Activated CD4-positive, CD25-positive, alpha-beta regulatory T cell treated with anti-CD3 and anti-CD28 coated beads, Interleukin-2, amount 50 U/mL, for 72 hours (primary cell): Measurements from ENCODE around the gene HOXC11.

Experiments used
- DNase-seq: peaks from one replicate; pipeline ENCODE4 v3.0.0; 2021

HOXC11 gene

DNA sequence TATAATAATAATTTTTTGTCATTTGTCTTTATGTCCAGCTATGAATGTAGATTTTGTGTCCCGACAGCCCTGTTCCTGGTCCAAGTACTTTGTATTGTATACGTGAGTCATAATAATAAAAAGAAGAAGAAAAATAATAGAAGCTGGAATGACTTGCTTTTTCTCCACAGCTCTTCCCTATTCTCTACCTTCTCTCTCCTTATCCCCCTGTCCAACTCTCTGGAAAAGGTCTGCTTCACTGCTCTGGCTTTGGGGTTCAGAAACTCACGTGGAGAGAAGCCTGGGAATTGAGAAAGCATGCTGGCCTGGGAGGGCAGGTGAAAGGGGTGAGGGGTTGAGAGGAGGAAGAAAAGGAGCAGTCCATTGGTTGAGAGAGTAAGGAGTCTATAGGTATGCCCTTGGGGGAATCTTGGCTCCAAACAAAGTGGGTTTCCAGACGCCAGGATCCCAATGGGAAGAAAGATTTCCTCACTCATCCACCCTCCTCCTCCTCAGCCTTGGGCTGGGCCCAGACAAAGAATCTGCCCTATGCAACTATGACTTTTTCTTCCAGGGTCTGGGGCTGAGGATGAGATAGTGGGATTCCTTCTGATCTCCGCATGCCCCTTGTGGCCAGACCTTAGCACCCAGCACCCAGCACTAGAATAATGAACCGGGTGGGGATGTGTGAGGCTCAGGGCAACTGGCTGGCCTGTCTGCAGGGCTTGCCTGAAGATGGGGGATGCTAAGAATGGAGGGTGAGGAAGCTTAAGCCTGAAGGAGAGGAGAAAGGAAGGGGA lies 39.9 kb downstream of the HOXC11 start:
- DNase-seq: no peak

DNA sequence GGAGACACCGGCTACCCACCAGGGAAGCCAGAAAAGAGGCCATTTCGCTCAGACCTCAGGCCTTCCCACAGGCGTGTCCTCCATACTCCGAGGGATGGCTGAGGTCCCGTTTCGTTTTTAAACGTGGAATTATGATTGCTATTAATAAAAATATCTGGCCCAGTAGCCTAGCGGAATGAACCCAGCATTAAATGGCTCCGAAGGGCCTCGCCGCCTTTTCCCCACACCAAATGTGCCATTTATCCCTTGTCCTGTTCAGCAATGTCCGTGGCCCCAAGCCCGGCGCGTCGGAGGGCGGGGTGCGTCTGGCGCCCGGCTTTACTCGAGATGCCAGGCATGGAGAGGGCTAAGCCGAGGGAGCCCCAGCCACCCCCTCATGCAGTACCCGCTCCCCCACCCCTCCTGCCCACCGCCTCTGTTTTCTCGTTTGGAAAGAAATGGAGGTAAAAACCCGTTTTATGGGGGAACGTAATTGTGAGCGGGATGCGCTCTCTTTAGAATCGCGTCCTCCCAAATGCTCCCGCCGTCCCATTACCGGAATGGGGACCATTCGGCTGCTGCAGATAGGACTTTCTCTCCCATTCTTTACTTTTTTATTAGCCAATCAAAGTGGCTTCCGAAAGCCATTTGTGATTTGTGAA lies 41.6 kb downstream of the HOXC11 start:
- DNase-seq: no peak

DNA sequence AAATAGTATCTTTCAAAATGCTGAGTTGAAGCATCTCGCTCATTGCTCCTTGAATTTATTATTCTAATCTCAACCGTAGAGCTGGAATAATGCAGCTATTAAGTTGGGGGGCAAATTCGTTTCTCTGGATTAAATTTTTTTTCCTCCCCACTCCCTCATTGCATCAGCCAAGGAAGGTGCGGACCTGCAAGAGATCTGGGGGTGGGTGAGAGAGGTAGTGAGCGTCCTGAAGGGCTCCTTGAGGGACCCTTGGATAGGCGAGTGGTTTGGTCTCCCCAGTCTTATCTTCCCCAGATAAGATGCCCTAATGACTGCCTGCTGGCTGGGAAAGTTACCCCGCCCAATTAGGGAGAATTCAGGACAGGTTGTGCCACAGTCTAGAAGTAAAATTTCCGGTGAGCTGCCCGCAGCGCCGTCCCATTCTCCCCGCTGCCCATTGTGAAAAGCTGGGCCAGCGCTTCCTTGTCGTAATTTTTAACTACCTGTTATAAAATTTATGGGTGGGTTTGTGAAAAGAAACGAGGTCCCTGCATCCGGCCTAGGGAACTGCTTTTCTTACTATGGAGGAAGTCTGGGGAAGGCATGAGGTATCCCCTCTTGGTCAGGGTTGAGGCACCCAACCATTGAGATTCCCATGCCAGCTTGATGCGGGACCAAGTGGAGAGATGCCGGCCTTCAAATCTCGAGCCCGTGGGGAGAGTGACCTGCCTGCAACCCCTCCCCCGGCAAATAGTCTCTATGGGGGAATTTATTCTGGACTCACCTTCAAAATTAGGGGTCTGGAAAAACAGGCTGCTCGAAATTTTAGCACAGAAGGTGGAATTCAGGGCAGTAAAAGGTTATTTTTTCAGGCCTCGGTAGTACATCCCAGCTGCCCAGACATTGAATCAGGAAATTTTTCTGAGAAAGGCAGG lies 42.3 kb downstream of the HOXC11 start:
- DNase-seq: no peak

DNA sequence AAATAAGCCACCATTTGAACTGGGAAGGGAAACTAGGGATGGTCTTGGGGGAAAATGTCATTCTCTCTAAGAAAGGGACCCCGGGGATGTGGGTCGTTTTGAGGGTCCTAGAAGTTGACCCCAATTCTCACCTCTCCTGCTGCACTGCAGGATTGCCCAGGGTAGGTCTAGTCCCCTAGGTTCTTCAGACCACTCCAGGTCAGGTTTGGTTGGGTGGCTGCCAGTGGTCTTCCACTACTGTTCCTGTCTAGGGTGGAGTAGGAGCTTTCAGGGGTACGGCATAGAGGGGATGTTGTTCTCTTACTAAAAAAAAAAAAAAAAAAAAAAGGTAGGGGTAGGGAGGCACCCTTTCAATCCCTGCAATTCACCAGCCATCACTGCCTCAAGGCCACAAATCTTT lies 43.1 kb downstream of the HOXC11 start:
- no peak for DNase-seq

DNA sequence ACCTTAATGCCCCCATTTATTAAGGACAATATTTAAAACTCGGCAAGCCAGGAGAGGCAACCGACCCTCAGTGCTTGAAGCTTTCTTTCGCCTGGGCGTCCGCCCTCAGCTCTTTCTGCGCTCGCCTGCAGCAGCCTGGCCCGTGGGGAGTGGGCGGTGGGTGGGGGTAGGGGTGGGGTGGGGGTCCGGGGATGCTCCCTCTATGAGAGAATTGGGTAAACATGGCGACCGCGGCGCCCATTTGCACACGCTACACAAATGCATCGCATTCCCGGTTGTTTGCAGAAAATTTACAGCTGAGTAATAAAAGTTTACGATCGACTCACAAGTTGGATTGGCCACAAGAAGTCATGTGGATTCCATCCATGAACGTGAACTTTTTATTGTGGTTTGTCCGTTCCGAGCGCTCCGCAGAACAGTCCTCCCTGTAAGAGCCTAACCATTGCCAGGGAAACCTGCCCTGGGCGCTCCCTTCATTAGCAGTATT lies 43.6 kb downstream of the HOXC11 start:
- no peak for DNase-seq

DNA sequence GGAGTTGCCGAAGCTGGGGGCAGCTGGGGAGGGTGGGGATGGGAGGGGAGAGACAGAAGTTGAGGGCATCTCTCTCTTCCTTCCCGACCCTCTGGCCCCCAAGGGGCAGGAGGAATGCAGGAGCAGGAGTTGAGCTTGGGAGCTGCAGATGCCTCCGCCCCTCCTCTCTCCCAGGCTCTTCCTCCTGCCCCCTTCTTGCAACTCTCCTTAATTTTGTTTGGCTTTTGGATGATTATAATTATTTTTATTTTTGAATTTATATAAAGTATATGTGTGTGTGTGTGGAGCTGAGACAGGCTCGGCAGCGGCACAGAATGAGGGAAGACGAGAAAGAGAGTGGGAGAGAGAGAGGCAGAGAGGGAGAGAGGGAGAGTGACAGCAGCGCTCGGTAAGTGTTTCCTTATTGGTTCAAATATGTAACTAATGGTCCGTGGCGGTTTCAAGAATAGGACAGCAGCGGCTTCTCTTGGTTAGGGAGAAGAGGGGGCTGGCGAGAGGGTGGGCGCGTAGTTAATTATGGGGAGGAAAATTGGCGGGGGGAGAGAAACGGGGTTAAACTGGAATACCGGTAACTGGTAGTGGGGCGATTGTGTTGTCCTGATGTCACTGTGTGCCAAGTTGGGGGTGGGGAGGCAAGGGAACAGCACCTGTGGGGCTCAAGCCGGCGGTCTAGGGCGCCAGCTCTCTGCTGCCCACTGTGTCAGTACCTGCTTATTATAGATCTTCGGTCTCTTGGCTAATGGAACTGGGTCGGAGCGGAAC lies 44.3 kb downstream of the HOXC11 start:
- no peak for DNase-seq

DNA sequence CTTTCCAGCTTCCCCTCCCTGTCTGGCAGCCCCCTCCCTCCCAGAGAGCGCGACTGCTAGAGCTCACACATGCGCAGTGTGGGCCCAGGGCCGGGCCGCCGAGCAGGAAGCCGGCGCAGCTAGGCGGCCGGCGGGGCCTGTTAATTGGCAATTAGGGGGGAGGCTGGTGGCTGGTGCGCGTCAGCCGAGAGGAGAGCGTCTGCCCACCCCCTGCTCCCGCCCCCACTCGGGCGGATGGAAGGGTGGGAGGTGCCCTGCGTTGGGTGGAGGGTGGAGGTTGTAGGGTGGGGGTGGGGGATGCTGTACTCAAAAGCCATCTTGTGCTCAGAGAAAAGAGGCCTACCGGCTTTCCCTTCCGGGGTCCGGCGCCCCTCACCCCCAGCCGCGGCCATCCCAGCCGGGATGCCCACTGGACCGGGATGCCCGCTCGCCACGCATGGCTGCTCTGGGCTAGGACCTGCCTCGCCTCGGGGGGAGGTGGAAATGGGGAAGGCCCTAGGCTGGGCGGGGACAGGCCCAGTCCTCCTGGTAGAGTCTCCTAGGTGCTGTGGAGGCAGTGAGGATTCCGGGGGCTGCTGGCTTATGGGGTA lies 45.0 kb downstream of the HOXC11 start:
- DNase-seq: peak; percentile 63

DNA sequence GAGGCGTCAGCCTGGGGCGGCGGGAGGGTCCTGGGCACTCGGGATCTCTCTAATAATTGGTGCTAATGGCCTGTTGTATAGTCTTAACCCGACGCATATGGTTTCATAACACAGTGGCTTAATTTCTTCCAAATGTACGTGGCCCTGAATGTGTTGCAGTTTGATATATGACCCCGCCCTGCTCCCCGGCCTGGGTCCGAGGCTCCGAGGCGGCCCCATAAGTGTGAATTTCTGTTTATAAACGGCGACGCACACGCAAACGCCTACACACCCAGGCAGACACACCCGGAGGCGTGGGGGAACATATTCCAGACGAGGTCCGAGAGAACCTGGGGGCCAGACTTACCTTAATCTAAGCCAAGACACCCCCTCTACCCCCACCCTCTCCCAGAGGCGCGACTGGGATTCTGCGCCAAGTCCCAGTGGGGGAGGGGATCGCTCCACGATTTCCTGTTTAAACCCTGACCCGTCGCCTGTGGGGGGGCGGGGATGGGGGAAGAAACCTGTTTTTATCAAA lies 45.6 kb downstream of the HOXC11 start:
- no peak for DNase-seq

DNA sequence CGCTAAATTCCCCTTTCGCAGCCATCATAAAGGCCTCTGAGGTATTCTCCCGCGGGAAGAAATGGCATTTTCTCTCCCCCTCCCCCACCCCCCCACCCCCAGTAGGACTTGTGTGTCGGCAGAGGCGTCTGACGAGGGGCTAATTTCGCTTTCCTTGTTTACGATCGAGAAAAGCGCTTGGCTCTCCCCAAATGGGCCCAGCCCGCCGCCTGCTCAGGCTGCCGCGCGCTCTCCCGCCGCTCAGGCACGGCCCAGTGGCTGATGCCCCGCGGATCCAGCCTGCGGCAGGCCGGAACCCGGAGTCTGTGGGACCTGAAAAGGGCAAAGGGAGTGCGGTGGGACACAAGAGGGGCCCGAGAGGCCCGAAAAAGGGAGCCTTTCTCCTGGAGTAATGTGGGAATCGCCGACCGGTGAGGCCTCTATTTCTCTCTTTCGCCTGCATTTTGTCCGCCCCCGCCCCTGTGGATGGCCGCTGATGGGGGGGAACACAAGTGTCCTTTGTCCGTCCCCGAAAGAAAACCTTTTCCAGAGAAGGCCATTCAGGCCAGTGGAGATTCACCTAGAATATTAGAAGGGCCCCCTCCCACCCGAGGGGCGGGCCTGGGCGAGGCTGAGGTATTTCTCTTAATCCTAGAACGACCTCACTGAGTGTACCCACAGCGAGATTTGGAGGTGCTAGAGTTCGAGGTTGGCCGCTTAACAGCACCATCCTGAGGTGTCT lies 46.3 kb downstream of the HOXC11 start:
- no peak for DNase-seq

DNA sequence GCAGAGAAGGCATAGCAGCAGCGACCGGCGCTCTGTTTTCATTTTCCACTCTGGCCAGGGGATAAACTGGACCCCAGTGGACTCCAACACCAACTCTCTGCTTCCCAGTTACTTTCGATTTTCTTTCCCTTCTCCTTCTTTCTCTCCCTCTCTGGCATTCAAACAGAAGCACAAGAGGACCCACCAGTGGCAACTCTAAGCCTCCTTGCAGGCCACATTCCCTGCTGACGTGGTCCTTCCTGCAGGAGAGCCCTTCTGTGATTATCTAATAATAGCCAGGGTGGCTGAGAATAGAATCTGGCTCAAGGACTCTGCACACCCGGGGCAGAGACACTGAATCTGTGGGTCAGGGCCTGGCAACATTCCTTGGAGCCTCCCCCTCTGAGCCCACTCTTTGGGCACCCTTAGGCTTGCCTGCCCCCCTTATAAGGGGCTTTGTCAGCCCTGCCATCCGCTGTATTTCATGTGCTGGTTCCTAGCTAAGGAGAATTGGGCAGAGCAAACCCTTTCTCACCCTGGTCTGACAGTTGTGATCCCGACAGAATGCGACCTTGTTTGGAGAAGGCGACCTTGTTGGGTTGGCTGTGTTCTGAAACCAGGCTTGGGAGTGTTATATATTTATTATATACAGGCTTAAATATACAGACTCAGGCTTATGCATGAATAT lies 47.1 kb downstream of the HOXC11 start:
- no peak for DNase-seq

DNA sequence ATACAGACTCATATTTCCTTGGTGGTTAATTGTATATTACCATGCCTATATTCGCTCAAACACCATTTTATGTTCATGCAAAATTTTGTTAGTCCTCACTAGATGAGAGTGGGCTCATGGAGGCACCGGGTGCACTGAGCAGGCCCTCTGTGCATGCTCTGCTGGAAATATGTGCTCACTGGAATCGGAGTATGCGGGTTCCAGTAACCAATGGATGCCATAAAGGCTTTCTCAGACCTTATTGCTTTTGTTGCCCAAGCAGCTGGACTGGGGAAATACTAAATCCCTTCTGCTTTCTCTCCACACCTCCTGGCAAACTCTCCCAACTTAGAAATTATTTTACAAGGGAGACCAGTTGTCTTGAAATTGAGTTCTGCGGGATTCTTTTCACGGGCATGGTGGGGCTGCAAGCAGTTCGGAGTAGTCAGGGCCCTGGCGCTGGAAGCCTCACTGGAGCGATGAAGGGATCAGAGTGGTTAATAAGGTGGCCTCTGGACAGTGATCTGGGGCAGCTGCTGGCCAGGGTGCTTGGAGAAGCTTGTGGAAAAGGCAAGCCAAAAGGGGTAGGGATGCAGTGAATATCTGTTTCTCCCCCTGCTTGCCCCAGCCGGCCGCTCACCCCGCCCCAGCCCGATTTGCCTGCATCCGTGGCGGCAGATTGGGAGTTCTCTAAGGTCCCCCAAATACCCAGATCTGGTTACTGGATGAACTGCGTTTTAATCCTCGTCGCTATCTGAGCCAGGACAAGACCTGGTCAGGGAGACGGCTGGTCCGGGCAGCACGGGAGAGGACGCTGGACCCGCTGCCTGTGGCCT lies 47.9 kb downstream of the HOXC11 start:
- no peak for DNase-seq

DNA sequence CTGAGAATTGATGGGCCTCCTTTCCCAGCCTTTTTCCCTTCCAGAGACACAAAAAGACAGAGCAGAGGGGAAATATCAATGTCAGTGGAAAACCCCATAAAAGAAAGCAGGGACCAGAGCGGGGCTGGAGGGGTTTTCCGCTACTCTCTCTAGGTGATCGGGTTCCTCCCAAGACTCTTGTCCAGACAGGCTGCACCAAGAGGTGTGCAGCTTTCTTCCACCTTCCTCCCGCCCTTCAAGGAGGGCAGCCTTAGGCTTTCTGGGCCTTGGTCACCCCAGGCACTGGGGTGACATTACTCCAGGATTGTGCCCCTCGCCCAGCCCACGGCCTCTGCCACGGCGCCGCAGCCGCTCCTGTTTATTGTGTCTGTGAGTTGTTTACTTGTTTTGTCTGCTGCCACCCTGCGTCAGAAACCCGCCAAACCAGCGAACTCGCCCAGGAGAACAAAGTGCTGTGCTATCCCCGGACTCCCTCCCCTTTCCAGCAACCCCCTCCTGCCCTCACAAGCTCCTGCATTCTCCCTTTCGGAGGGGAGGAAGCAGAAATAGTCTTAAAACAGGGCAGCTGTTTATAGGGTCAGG lies 48.6 kb downstream of the HOXC11 start:
- DNase-seq: no peak

DNA sequence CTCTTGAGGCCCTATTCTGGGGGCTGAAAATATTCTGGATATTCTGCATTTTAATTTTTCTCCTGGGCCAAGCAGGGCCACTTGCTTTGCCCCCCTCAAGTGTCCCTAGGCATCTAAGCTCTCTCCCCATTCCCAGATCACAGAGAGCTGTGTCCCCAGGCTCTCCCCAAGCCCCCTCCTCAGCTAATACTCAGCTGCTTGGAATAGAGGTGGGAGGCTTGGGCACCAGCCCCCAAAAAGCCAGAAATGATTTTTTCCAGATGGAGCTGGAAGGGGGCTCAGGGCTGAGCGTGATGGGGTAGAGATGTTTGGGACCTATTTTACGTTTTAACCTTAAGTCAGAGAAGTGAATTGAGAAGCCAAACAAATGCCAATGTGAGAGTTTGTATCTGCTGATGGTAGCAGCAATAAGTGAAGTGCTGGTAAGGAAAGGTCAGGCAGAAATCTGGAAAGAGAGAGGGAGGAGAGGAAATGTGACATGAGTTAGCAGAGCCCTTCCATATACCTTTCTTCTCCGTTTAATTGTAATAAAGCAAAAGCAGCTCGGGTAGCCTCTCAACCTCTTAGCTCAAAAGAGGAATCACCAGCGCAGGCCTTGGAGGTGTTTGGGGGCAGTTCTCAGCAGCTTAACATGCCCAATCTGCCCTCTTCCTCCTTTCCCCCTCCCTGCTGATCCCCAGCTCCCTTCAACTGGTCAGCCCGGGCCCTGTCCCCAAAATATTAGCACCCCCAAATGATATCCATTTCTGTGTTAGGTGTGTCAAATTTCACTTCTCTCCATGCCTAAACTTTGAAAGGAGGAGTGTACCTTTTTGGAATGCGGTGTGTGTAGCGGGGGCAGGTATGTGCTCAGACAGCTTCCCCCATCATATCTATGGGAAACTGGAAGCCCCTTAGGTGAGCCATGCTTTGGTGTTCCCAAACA lies 50.3 kb downstream of the HOXC11 start:
- no peak for DNase-seq

DNA sequence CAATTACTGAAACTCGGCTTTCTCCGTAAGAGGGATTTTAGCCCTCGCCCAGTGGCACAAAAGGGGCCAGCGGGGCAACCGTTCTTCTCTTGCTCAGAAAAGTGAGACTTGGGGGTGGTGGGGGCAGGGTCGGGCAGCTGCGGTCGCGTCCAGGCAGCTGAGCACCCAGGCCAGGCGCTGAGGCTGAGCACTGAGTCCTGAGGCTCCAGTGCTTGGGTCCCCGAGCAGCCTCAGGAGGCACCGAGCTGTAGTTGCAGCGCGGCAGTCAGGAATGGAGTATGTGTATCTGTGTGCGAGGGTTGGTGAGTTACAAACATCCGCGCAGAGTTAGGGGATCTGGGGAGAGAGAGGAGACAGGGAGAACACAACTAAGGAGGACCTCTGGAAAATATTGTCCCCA lies 51.2 kb downstream of the HOXC11 start:
- no peak for DNase-seq

DNA sequence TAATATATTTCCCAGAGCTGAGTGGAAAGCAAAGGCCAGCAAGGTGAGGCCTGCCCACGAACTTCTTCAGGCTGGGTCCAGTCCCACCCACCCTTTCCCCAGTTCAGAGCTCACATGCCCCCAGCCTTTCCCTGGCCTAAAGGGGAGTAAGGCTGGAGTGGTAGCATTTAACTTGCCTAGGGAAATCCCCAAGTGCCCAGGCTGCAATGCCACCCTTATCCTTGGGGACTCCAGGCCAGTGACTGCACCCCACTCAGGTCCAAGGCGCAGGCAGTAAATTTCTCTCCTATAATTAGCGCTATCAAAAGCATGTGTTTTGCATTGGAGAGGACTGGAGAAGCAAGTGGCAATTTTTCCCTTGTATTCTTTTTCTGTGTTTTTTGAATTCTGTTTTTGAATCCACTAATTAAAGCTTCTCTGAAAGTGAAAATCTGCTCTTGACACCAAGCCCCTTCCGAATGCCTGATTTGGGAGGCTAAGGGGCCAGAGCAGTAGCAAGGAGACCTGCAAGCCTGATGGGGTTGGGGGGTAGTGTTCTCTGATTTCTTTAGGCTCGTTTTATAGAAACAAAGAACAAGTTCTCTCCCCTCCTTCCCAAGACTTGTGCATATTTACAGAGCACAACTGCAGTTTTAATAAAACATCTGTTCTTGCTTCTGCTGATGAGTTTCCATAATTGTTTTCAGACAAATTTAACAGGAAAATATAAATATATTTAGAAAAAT lies 51.8 kb downstream of the HOXC11 start:
- no peak for DNase-seq

DNA sequence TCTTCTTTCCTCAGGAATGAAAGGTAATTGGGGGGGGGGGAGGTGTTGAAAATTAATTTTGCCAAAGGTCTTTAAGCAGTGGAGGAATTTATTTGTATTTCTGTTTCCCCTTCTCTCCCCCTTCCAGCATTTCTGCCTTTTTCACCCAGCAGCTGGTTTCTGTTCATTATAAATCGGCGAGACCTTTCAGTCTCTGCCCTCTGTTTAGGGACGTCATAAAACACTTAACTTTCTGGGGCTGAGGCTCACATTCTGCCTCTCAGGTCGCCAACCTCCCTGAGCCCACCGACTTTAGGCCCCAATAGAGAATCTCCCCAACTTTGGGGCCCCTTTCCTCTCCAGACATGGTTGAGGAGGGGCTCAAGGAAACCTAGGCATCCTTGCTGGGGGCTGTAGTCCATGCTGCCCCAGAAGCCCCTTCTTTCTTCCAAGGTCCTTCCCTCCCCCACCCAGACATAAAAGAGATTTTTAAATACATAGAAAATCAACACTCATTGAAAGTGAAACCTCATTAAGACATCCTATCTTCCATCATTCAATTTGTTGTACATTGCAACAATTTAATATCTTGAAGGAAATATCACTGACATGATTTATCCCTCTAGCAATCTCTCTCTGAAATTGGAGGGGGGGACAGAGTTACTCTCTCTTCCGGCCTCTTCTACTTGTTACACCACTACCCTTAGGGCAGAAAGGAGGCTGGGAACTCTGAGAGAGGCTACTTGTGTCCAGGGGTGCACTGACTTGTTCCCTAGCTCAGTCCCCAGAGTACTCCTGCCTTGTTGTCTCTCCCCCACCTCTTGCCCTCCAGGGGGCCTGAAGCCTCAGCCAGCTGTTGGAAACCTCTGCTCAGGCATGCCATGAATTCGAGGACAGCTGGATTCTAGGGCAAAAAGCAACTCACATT lies 52.8 kb downstream of the HOXC11 start:
- no peak for DNase-seq
